ENCODE results near the gene PYROXD2.
"Not testable (repeated sequence)": the region's sequence is repeated elsewhere in the genome, so short reads cannot be mapped to it uniquely, and the experiment has no call there.

Gene PYROXD2

DNA sequence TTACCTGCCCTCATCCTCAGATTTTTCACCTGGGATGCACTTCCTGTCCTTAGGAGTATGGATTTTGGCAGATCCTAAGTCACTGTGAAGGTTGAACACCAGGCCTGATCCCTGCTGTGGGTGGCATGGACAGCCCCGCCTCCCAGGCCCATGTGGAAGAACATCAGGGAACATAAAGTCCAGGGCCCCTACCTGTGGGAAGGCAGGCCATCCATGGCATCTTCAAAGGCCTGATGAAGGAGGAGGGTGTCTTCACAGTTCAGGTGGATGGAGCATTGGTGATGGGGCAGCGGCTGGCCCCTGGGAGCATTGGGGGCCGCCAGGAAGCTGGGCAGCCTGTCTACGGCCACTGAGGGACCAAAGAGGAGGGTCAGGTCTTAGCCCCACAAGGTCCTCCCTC lies 24.6 kb downstream of the PYROXD2 start:
- DNase-seq (ENCODE audit: low spot score): no peak

DNA sequence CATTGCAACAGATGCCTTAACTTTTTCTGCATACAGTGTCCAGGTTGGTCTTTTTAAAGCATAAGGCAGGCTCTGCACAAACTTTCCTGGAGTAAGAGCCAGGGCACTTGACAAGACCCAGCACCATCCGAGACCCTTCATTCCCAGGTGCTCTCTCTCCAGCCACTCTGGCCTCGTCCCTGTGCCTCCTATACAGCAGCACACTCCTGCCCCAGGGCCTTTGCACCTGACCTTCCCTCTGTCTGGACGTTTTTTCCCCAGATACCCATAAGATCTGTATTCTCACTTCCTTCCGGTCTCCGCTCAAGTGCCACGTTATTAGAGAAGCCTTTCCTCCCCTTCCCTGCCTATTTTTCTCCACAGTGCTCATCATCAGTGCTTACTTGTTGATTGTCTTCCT lies 25.6 kb downstream of the PYROXD2 start:
- no peak for DNase-seq (ENCODE audit: low spot score)

DNA sequence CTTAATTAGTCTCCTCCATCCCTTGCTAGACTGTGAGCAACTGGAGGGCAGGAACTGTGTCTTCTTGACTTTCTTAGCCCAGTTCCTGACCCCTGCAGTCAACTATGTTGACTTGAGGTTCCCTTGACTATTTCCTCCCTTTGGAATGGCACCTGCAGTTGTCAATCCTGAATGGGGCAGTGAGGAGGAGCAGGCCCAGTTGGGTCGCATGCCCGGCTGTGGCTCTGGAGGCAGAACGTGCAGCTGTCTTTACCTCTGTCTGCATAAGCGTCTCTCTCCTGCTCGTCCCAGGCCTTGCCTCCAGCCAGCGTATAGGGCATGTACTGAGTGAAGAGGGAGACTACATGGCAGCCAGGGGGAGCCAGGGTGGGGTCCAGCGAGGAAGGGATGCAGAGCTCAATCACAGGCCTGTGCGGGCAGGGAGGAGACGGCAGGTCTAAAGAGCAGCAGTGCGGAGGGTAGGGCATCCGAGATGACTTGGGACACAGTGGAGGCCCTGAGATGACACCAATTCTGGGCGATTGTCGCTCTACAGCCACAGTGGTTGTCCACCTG lies 26.8 kb downstream of the PYROXD2 start:
- DNase-seq (ENCODE audit: low spot score): no peak

DNA sequence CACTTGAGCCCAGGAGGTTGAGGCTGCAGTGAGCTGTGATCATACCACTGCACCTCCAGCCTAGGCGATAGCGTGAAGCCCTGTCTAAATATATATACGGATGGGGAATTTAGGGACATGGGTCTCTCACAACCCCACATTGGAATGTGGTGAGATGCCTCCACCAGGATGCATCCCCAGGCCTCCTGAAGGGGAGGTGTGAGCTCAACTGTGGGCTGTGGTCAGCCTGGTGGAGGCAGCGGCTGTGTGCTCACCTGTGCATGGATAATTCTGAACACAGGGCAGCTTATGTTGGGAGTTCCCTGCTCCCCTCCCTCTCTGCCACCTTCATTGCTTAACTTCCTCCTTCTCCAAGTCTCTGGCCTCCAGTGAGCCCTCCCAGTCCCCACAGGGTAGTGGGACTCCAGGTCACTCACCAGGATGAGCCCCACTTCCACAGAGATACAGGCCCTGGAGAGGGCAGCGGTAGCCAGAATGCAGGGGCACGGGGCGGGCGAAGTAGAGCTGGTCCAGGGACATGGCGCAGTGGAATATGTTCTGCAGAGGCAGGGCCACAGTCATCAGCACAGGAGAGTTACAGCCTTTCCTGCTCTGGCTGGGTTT lies 30.4 kb downstream of the PYROXD2 start:
- DNase-seq (ENCODE audit: low spot score): no peak

DNA sequence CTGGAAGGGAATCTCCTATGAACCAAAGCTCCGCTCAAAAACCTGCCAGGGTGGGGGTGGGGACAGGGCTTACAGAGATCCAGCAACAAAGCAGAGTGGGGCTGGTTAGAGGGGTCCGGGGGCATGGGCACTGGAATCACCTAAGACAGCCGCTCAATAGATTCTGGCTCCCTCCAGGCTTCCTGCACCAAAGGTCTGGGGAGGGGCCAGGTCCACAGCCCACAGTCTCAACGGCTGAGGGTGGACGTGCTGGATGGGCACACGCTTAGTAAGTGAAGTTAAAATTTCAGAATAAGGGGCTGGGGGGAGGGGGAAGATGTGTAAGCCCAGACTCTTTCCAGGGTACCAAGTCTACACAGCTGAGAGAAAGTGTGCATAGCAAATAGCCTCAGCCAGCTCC lies 31.1 kb downstream of the PYROXD2 start:
- DNase-seq (ENCODE audit: low spot score): no peak

DNA sequence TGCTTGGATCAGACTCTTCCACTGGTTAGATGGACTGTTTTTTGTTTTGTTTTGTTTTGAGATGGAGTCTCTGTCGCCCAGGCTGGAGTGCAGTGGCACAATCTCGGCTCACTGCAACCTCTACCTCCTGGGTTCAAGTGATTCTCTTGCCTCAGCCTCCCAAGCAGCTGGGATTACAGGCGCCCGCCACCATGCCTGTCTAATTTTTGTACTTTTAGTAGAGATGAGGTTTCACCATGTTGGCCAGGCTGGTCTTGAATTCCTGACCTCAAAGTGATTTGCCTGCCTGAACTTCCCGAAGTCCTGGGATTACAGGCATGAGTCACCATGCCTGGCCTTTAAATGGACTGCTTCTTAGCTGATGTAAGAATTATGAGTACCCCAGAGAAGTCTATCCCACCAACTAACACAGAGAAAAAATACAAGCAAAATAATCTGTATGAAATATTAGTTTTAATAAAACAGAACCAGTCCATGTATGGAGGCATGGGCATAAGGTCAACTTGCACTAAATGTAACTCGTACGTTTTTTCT lies 31.8 kb downstream of the PYROXD2 start:
- DNase-seq (ENCODE audit: low spot score): not testable (repeated sequence)

DNA sequence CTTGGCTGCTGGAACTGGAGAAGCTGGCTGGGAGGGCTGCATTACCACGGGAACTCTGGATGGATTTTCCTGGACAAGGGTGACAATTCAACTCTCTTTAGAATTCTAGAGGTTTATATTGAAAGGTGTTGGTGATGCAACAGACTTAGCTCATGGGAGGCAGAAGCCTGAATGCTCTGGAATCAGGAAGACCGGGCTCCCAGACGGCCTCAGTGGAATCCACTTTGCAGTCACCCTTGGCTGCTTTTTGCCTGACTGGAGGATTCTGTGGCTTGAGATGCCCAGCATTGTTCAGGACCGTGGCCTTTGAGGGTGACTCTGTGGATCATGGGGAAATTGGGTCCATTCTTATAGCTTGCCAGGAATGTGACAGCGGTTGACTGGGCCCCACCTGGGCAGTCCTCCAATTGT lies 32.3 kb downstream of the PYROXD2 start:
- no peak for DNase-seq (ENCODE audit: low spot score)

DNA sequence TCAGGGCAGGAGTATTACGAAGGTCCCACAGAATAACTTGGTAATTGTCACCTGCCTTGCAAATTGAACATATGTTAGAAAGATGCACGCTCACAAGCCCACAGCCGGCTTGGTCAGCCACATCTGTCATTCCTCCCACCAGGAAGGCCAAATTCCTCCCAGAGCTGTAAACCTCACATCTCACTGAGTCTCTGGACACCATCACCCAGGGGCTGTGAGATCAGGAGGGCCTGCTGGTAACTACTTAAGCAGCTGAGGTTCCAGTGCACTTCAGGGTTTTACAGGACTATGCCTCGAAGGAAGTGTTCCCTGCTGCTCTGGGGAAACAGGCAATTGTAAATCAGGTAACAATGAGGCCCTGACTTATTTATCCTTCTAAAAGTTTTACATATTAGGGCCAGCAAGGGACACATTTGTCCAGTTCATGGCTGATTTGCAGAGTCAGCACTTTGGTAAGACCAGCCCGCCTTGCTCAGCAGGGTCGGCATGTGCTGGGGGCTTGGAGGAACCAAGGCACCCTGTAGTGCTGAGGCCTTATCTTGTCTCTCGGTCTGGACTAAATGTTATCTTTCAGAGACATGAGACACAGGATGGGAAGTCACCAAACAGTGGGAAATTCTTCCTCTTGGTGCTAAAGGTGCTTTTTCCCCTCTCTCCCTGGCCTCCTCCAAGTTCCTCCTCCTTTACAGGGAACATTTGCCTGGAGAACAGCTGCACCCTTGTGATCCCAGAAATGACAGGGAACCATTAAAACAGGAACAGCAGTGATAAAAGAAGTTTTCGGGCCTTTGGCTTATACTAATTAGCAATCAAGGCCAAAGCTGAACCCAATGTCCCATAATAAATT lies 34.3 kb downstream of the PYROXD2 start:
- no peak for DNase-seq (ENCODE audit: low spot score)

DNA sequence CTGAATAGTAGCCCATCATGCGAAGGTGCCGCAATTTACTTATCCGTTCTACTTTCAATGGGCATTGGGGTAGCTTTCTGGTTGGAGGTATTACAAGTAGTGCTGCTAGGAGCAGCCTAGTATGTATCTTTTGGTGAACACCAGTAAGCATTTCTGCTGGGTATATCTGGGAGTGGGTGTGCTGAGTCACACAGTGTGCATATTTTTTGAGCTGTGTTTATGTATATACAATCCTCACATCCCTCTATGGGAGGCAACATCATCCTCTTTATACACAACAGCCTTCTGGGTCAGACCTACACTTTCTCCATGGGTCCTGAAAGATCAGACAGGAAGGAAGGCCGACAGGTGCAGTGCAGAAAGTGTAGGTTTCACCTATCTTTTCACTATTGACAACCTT lies 36.3 kb downstream of the PYROXD2 start:
- no peak for DNase-seq (ENCODE audit: low spot score)

DNA sequence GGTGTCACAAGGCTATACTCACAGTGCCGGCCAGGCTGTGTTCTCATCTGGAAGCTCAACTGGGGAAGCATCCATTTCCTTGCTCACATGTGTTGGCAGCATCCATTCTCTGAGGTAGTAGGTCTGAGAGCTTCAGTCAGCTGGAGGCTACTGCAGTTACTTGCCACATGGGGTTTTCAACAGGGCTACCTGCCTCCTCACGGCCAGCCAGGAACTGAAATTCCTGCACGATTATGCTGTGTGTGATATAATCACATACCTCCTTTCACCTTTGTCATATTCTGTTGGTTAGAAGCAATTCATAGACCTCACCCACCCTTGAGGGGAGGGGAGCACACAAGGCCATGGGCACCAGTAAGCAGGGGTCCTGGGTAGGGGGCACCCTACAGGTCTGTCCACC lies 37.4 kb downstream of the PYROXD2 start:
- no peak for DNase-seq (ENCODE audit: low spot score)

DNA sequence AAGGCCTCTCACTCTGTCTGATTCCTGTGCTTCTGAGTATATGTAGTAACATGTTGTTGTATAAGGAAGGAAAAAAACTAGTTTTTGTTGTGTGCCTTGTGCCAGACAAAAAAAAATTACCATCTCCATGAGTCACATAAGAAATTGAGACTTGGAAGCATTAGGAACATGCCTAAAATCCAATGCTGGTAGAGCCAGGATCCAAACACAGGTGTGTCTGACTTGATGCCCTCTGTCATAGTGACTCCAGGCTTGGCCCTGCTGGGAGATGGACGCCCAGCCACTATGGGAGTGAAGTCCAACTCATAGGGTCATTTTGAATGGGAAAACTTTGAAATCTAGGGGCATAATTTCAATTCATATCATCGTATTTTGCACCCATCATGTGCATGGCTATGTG lies 38.0 kb downstream of the PYROXD2 start:
- no peak for DNase-seq (ENCODE audit: low spot score)

DNA sequence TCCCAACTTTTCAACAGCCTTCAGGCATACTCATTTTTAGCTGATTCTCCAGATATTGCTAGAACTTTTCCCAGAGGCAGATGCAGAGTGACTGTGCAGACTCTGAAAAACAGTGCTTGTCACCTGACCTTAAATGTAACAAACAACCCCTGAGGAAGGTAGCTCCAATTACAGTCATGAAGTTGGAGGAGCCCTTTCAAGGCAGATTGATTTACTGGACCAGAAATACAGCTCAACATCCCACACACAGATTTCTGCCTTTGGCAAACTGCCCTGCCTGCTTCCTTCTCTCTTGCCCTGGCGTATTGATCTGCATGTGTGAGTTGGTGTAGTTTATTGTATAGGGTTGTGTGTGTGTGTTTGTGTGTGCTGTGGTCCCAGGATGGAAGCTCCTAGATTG lies 38.5 kb downstream of the PYROXD2 start:
- no peak for DNase-seq (ENCODE audit: low spot score)

DNA sequence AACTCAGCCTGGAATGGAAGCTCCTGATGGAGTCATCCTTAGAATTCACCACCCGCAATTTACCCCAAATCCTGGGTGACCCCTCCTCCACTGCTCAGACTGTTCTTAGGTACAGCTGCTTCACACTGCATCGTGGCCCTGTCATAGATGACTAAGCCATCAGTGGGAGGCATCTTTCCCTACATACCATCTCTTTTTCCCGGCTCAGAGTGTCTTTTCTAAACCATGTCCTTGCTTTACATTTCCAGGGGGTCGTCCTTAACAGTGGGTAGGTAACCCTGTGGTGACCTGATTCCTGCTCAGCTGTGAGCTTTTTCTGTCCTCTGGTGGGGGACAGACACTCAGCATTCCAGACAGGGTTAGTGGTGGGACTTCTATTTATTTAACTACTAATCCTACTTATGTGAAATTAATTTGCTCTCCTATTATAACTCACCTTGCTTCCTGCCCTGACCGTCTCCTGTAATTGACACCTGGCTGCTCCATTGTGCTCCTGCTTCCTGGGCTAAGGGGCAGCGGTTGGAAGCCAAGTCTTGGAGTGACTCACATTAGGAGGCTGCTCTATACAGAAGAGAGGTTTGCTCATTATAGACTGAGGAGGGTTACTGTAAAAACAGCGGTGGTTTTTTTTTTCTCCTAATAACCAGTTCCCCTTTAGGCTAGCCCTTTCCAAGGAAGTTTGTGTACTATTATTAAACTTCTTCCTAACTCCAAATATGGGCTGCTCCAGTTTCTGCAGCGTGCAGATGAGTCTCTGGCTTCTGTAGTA lies 40.6 kb downstream of the PYROXD2 start:
- DNase-seq (ENCODE audit: low spot score): no peak

DNA sequence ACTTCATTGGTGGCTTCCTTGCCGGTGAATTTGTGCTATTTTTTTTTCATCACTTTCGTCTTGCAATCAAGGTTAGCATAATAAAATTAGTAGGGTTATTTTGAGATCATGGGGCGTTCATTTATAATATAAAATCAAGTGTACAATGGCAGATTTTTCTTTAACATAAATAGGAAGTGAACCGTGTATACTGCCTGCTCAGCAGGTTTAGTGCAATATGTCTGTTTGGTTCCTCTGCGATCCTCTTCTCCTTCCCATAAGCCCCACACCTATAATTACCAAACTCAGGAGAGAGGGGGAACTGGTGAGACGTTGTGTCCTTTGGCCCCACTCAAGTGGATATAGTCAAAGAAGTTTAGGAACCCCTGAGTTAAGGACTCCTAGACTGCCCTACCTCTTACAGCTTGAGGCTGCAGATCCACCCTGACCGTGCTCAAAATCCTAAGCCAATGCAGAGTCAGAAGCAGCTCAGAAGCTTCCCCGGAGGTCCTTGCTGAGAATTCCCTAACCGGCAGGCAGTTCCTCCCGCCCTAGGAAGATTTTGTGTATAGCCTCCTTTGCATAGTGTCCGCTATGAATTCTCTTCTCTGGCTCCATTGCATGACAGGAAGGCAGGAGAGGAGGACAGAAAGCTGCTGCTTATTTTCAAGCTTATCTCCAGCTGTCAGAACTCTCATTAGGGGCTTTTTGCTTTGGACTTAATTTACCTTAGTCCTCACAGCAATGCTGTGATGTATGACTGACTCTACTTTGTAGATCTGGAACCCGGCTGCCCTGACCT lies 41.5 kb downstream of the PYROXD2 start:
- DNase-seq (ENCODE audit: low spot score): no peak

DNA sequence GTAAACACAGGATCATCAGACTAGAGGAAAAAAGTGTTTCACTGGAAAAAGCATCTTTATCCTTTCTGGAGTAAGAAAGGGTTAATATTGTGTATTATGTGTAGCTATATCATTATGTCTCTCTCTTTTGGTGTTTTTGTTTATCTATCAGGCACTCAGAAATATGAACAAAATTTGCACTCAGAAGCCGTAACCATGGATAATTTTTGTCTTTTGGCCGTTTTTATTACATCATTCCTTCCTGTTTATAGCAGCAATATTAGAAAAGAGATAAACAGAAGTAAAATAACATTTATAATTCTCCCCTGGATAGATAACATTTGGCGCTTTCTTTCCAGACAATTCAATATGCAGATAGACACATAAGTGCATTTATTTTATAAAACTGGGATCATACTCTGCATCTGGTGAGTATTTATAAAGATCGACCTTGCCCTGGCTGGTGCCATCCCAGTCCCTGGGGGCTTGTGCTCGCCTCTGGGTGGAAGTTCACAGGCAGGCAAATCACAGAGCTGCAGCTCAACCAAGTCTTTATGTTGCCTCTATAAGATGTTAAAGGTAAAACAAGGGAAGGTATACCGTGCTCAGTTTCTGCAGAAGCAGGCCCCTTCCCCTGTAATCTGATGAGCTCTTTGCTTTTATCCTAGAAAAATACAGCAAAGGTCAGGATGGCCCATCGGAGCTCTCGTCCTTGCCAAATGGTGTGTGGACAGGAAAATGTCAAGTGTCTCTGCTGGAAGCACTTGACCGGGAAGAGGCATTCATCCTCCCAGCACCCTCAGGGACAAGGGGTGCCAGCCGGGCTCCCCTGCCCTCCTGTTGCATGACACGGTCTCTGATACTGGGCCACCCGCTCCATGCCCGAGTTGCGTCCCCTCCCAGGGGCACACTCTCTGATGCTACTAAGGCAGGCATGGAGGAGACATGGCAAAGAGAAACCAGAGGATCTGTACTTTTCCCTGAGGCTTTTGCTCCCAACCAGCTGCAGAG lies 43.9 kb downstream of the PYROXD2 start:
- DNase-seq (ENCODE audit: low spot score): no peak

DNA sequence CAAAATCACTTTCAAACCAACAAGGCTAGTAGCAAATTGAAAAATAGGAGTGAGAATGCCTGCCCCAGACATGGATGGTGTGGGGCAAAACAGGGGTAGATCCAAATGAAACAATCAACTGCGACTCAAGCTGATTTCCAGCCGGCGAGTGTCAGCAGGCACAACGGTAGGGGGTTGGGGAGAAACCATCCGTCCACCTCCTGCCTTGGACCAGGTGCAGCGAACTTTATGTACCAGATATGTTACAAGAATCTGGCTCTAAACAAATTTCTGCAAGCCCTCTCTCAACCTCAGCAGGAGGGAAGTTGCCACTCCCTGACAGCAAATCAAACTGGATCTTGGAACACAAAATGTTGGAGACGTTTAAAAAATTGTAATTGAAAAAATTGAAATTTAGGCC lies 45.2 kb downstream of the PYROXD2 start:
- no peak for DNase-seq (ENCODE audit: low spot score)

DNA sequence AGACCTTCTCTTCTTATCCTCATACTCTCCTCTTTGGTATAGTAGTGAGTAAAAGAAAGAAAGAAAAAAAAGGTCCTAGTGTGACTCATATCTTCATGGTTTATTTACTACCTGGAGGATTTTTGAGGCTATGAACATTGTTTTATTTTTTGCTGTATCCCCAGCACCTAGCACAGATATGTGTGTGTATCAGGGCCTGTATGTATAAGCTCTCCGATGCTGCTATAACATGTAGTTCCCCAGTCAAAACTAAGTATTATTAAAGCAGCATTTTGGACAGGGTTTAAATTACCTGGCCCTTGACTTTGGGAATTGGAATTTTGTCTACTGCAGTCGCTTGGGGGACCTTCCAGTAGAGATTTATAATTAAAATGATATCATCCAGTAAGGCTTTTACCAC lies 46.3 kb downstream of the PYROXD2 start:
- no peak for DNase-seq (ENCODE audit: low spot score)

DNA sequence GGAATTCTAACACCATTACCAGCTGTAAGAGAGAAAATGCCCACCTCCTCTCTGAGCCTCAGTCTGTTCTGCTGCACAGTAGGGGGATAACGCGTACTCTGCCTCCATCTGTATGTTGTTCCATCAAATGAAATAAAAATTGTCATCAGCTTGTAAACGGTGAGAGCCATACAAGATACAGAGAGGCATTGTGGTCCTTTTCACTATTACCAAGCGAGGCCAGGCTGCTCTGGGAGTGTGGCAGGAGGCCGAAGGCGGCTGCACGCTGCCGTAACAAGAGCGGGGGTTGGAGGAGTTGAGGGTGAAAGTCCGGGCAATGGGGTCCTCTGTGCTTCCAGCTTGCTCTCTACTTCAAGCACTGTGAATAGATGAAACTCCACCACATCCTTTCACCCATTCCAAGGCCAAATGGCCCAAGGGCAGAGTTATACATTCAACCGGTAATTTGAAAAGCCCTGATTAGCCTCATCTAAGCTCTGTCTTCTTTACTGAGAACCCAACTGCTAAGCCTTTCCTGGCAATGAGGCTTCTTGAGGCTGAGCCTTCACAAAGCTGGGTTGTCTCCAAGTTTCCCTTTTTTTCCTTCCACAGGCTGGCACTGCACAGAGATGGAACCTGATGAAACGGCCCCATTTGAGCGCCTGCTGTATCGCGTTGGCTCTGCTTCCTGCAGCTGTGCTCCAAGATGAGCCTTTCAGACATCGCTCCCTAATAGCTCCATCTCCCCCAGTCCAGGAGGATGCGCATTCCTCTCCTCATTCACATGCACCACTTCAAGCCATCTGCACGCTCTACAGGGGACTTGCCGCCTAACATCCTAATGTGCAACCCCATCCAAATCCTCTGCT lies 47.2 kb downstream of the PYROXD2 start:
- no peak for DNase-seq (ENCODE audit: low spot score)

DNA sequence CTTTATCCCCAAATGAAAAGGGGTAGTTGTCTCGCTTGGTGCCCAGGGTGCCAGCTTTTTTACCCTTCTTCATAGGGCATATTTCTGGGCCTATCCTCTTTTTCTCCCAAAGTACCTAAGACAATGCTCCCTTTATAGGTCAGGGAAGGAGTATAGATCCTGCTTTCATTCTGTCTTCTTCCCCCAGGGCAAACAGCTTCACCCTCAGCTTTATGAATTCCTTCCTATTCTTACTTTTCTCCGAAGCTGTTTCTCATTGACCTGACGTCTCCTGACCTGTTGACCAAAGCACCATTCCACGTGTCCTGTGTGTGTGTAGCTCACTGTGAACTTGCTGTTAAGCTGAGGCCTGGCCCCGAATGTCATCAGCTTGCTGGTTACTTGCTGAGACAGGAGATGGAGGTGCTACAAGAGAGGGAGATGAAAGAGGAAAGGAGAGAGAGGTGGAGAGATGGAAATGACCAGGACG lies 48.9 kb downstream of the PYROXD2 start:
- no peak for DNase-seq (ENCODE audit: low spot score)
